Neural cell (in vitro differentiated cells): ENCODE measurements around the gene OR52J3. TPM values are rescaled to one million over a fixed set of nuclear protein-coding genes. Genes with fewer than 3 reads are reported as not detected.

Experiments used
- H2AFZ ChIP-seq: fragments of 200-600, 300-800 bp; sonication (generic), shearing (Covaris generic); 2 replicates; pipeline ENCODE4 v1.6.0; 2014; ENCODE audit warnings: low read depth, mild to moderate bottlenecking, antibody characterized with exemption, low read length, moderate library complexity
- H3F3A ChIP-seq: fragments of 200-600 bp; shearing (Covaris generic); 2 replicates; pipeline ENCODE4 v1.6.1; 2016; ENCODE audit warnings: mild to moderate bottlenecking, moderate library complexity, mixed read lengths, antibody characterized with exemption, low read length; ENCODE audit not compliant: insufficient read depth, poor library complexity, severe bottlenecking
- H3K27ac ChIP-seq: fragments of 200-600, 300-800 bp; sonication (generic), shearing (Covaris generic); 2 replicates; pipeline ENCODE4 v1.5.1; 2014; ENCODE audit warnings: mild to moderate bottlenecking, low read length, moderate library complexity
- H3K27me3 ChIP-seq: fragments of 300-800, 200-600 bp; sonication (generic), shearing (Covaris generic); 2 replicates; pipeline ENCODE4 v1.6.0; 2014; ENCODE audit warnings: mild to moderate bottlenecking, low read depth, low read length, moderate library complexity; ENCODE audit not compliant: insufficient read depth
- H3K36me3 ChIP-seq: fragments of 300-800, 200-600 bp; sonication (generic), shearing (Covaris generic); 2 replicates; pipeline ENCODE4 v1.5.1; 2014; ENCODE audit warnings: mild to moderate bottlenecking, antibody characterized with exemption, low read length, moderate library complexity; ENCODE audit not compliant: insufficient read depth
- H3K4me2 ChIP-seq: fragments of 300-800, 200-600 bp; sonication (generic), shearing (Covaris generic); 2 replicates; pipeline ENCODE4 v1.6.0; 2014; ENCODE audit warnings: mild to moderate bottlenecking, low read length
- H3K4me3 ChIP-seq: fragments of 300-800, 200-600 bp; sonication (generic), shearing (Covaris generic); 2 replicates; pipeline ENCODE4 v1.5.1; 2014; ENCODE audit warnings: mild to moderate bottlenecking, low read length, moderate library complexity
- H3K79me2 ChIP-seq: fragments of 200-600 bp; shearing (Covaris generic); replicated peaks from 2 replicates; pipeline ENCODE4 v1.6.0; 2014; ENCODE audit warnings: mild to moderate bottlenecking, low read length, moderate library complexity; ENCODE audit not compliant: insufficient read depth
- H3K9ac ChIP-seq: fragments of 300-800, 200-600 bp; sonication (generic), shearing (Covaris generic); 2 replicates; pipeline ENCODE4 v1.6.1; 2016; ENCODE audit warnings: mild to moderate bottlenecking, low read length, mixed read lengths
- H3K9me2 ChIP-seq: fragments of 200-600 bp; shearing (Covaris generic); 2 replicates; pipeline ENCODE4 v1.6.1; 2016; ENCODE audit warnings: mild to moderate bottlenecking, low read length, mixed read lengths; ENCODE audit not compliant: insufficient read depth
- H3K9me3 ChIP-seq: fragments of 200-600, 300-800 bp; sonication (generic), shearing (Covaris generic); 2 replicates; pipeline ENCODE4 v1.6.1; 2016; ENCODE audit warnings: mild to moderate bottlenecking, mixed run types, low read length, moderate library complexity, mixed read lengths
- H4K20me1 ChIP-seq: fragments of 200-600 bp; shearing (Covaris generic); 2 replicates; pipeline ENCODE4 v1.6.1; 2016; ENCODE audit warnings: mild to moderate bottlenecking, mixed run types; ENCODE audit not compliant: insufficient read depth
- EP300 ChIP-seq: fragments of 450-650 bp; conservative IDR thresholded peaks from 2 replicates; pipeline ENCODE4 v1.6.1; 2014; ENCODE audit warnings: antibody characterized with exemption, mild to moderate bottlenecking, moderate library complexity; ENCODE audit not compliant: poor library complexity, severe bottlenecking
- EZH2 ChIP-seq: fragments of 200-600, 300-800 bp; shearing (Covaris generic), sonication (generic); IDR thresholded peaks from 2 replicates; pipeline ENCODE4 v1.6.1; 2014; ENCODE audit warnings: antibody characterized with exemption, low read length, borderline replicate concordance, mild to moderate bottlenecking; ENCODE audit not compliant: insufficient read depth, poor library complexity, severe bottlenecking
- MXI1 ChIP-seq: fragments of 450-650 bp; conservative IDR thresholded peaks from 2 replicates; pipeline ENCODE4 v1.6.1; 2014; ENCODE audit warnings: antibody characterized with exemption, mild to moderate bottlenecking; ENCODE audit not compliant: poor library complexity, severe bottlenecking
- POLR2AphosphoS5 ChIP-seq: IDR thresholded peaks from 2 replicates; pipeline ENCODE4 v1.6.1; 2012
- RAD21 ChIP-seq: fragments of 450-650 bp; conservative IDR thresholded peaks from 2 replicates; pipeline ENCODE4 v1.6.1; 2014; ENCODE audit warnings: antibody characterized with exemption, mild to moderate bottlenecking, moderate library complexity
- SMC3 ChIP-seq: fragments of 450-650 bp; conservative IDR thresholded peaks from 2 replicates; pipeline ENCODE4 v1.6.1; 2014; ENCODE audit warnings: antibody characterized with exemption, mild to moderate bottlenecking, moderate library complexity; ENCODE audit not compliant: poor library complexity
- TAF1 ChIP-seq: IDR thresholded peaks from 2 replicates; pipeline ENCODE4 v1.6.1; 2012; ENCODE audit warnings: low read depth
- polyA plus RNA-seq: library from polyadenylated mRNA; depleted of rRNA; stranded (reverse); fragments of >200 nt; gene quantifications from 2 replicates; pipeline ENCODE4 v1.2.3, GENCODE V29; 2014
- TF ChIP-seq, protein P1 (sequence below): IDR thresholded peaks from 2 replicates; pipeline ENCODE4 v1.6.1; 2012; ENCODE audit warnings: borderline replicate concordance
- TF ChIP-seq, protein P2 (sequence below): fragments of 450-650 bp; IDR thresholded peaks from 2 replicates; pipeline ENCODE4 v1.5.1; 2014; ENCODE audit warnings: antibody characterized with exemption, mild to moderate bottlenecking, moderate library complexity; ENCODE audit not compliant: poor library complexity, severe bottlenecking

The OR52J3 gene
- polyA plus RNA-seq, 1 donor from 2014 or later, result not detected

DNA sequence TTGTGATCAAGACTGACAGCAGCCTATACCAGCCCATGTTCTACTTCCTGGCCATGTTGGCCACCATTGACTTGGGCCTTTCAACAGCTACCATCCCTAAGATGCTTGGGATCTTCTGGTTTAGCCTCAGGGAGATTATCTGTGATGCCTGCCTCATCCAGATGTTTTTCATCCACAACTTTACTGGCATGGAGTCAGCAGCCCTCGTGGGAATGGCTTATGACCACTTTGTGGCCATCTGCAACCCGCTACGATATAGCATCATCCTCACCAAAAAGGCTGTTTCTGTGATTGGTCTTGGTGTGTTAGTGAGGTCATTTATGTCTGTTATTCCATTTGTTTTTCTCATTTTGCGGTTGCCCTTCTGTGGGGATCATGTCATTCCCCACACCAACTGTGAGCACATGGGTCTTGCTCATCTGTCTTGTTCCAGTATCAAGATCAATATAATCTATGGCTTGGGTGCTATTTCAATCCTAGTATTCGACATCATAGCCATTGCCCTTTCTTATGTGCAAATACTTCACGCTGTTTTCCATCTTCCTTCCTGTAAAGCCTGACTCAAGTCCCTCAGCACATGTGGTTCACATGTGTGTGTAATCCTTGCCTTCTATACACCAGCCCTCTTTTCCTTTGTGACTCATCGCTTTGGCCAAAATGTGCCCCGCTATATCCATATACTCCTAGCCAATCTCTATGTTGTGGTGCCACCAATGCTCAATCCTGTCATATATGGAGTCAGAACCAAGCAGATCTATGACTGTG, 46.7 kb downstream of the OR52J3 start:
- Histone ChIP-seq H3F3A (no peaks in the 10 kb centered on the region), H3K79me2 (no peaks in the 10 kb centered on the region), H3K9ac (no peak overlapping the region), H4K20me1 (no peaks in the 10 kb centered on the region), H3K27ac (no peak overlapping the region), H3K9me2 (no peaks in the 10 kb centered on the region), H3K4me3 (no peak overlapping the region), H3K36me3 (no peaks in the 10 kb centered on the region), H2AFZ (no peak overlapping the region), H3K9me3 (no peaks in the 10 kb centered on the region), H3K27me3 (no peaks in the 10 kb centered on the region), H3K4me2 (no peak overlapping the region)
- no peak for TF ChIP-seq POLR2AphosphoS5

DNA sequence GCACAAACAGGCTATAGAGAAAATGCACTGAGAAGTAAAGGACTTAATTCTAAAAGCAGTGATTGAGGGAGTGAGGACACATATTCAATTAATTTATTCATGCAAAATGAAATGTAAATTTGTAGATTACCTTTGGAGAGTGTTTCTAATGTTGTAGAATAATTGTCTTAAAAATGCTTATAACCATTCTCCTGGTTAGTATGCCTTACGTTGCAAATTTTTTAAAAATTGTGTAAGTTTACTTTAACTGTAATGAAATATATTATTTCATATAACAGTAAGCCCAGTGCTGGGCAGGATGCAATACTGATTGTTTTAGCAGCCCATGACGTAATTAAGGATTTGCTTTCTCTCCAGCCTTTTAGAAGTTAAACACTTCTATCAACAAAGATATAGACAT, 49.7 kb downstream of the OR52J3 start:
- Histone ChIP-seq H4K20me1 (no peaks in the 10 kb centered on the region), H3K9ac (no peak overlapping the region), H3K4me2 (no peak overlapping the region), H3K9me3 (no peaks in the 10 kb centered on the region), H3K79me2 (no peaks in the 10 kb centered on the region), H2AFZ (no peak overlapping the region), H3K9me2 (no peaks in the 10 kb centered on the region), H3K4me3 (no peak overlapping the region), H3K27me3 (no peaks in the 10 kb centered on the region), H3K27ac (no peak overlapping the region), H3F3A (no peaks in the 10 kb centered on the region), H3K36me3 (no peaks in the 10 kb centered on the region)
- TF ChIP-seq TAF1 (no peak), RAD21 (no peak), POLR2AphosphoS5 (no peak), MXI1 (no peak), EP300 (no peak), EZH2 (no peak), SMC3 (no peak)
- TF ChIP-seq, protein P1, sequence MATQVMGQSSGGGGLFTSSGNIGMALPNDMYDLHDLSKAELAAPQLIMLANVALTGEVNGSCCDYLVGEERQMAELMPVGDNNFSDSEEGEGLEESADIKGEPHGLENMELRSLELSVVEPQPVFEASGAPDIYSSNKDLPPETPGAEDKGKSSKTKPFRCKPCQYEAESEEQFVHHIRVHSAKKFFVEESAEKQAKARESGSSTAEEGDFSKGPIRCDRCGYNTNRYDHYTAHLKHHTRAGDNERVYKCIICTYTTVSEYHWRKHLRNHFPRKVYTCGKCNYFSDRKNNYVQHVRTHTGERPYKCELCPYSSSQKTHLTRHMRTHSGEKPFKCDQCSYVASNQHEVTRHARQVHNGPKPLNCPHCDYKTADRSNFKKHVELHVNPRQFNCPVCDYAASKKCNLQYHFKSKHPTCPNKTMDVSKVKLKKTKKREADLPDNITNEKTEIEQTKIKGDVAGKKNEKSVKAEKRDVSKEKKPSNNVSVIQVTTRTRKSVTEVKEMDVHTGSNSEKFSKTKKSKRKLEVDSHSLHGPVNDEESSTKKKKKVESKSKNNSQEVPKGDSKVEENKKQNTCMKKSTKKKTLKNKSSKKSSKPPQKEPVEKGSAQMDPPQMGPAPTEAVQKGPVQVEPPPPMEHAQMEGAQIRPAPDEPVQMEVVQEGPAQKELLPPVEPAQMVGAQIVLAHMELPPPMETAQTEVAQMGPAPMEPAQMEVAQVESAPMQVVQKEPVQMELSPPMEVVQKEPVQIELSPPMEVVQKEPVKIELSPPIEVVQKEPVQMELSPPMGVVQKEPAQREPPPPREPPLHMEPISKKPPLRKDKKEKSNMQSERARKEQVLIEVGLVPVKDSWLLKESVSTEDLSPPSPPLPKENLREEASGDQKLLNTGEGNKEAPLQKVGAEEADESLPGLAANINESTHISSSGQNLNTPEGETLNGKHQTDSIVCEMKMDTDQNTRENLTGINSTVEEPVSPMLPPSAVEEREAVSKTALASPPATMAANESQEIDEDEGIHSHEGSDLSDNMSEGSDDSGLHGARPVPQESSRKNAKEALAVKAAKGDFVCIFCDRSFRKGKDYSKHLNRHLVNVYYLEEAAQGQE, result no peak
- TF ChIP-seq, protein P2, sequence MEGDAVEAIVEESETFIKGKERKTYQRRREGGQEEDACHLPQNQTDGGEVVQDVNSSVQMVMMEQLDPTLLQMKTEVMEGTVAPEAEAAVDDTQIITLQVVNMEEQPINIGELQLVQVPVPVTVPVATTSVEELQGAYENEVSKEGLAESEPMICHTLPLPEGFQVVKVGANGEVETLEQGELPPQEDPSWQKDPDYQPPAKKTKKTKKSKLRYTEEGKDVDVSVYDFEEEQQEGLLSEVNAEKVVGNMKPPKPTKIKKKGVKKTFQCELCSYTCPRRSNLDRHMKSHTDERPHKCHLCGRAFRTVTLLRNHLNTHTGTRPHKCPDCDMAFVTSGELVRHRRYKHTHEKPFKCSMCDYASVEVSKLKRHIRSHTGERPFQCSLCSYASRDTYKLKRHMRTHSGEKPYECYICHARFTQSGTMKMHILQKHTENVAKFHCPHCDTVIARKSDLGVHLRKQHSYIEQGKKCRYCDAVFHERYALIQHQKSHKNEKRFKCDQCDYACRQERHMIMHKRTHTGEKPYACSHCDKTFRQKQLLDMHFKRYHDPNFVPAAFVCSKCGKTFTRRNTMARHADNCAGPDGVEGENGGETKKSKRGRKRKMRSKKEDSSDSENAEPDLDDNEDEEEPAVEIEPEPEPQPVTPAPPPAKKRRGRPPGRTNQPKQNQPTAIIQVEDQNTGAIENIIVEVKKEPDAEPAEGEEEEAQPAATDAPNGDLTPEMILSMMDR, result no peak

Other genes starting within 250 kb of the OR52J3 start
- not detected in 2 replicates for gene OR52R1, start 242.1 kb upstream of the OR52J3 start, polyA plus RNA-seq
- gene OR51F2, start 225.2 kb upstream of the OR52J3 start, polyA plus RNA-seq, result not detected in 2 replicates
- not detected in 2 replicates for gene OR51S1, start 197.3 kb upstream of the OR52J3 start, polyA plus RNA-seq
- gene OR51T1, start 164.6 kb upstream of the OR52J3 start, polyA plus RNA-seq, result not detected in 2 replicates
- gene OR51A7, start 142.7 kb upstream of the OR52J3 start, polyA plus RNA-seq, result not detected in 2 replicates
- not detected in 2 replicates for gene OR51G2, start 127.2 kb upstream of the OR52J3 start, polyA plus RNA-seq
- not detected in 2 replicates for gene OR51G1, start 122.2 kb upstream of the OR52J3 start, polyA plus RNA-seq
- gene OR51A4, start 98.9 kb upstream of the OR52J3 start, polyA plus RNA-seq, result not detected in 2 replicates
- gene OR51A2, start 90.8 kb upstream of the OR52J3 start, polyA plus RNA-seq, result not detected in 2 replicates
- not detected in 2 replicates for gene OR51L1, start 51.7 kb upstream of the OR52J3 start, polyA plus RNA-seq
- gene OR52E2, start 13.1 kb downstream of the OR52J3 start, polyA plus RNA-seq, result not detected in 2 replicates
- not detected in 2 replicates for gene OR52E1, start 23.0 kb downstream of the OR52J3 start, polyA plus RNA-seq
- not detected in 2 replicates for gene OR52A5, start 91.8 kb downstream of the OR52J3 start, polyA plus RNA-seq
- not detected in 2 replicates for gene OR52A1, start 108.2 kb downstream of the OR52J3 start, polyA plus RNA-seq
- not detected in 2 replicates for gene OR51V1, start 154.2 kb downstream of the OR52J3 start, polyA plus RNA-seq
- not detected in 2 replicates for gene HBB, start 180.5 kb downstream of the OR52J3 start, polyA plus RNA-seq
- not detected in 2 replicates for gene HBD, start 188.0 kb downstream of the OR52J3 start, polyA plus RNA-seq
- gene HBG1, start 203.3 kb downstream of the OR52J3 start, polyA plus RNA-seq, result not detected in 2 replicates
- 1.2 TPM in 1 of 2 replicates, not detected in the other for gene HBG2, start 208.3 kb downstream of the OR52J3 start, polyA plus RNA-seq
- gene HBE1, start 223.4 kb downstream of the OR52J3 start, polyA plus RNA-seq, result not detected in 2 replicates